SK-N-SH (cell line): ENCODE measurements around the gene INPP5E.

Experiments used
- CTCF ChIP-seq: fragments of 200-600 bp; sonication (generic); IDR thresholded peaks from 2 replicates; pipeline ENCODE4 v1.6.1; 2017; ENCODE audit warnings: antibody characterized with exemption, mild to moderate bottlenecking, moderate library complexity
- EZH2phosphoT487 ChIP-seq: fragments of 200-600 bp; sonication (generic); IDR thresholded peaks from 2 replicates; pipeline ENCODE4 v1.6.1; 2017; ENCODE audit warnings: low read depth, mixed run types, mild to moderate bottlenecking, antibody characterized with exemption, moderate library complexity, borderline replicate concordance
- TAF1 ChIP-seq: IDR thresholded peaks from 2 replicates; pipeline ENCODE4 v1.6.1; 2012; ENCODE audit warnings: low read depth, mild to moderate bottlenecking, low read length, moderate library complexity, borderline replicate concordance

- TF ChIP-seq CTCF (no peak), TAF1 (no peak), EZH2phosphoT487 (no peak)
These were observed 2.6 kb upstream of the INPP5E start for GRCh38 chr9:136442265-136442664.
